ENCODE measurements around the gene SLC25A30.

SLC25A30 gene

GRCh38 chr13:45454204-45454603, 36.0 kb upstream of the SLC25A30 start:
- no peak for TF ChIP-seq REST (IDR thresholded peaks at IDR 0.05; ENCODE audit: insufficient read depth in 1 of 2, low read depth in 2 of 2, low read length in 2 of 2)
- no peak for TF ChIP-seq SIN3A (IDR thresholded peaks at IDR 0.05; ENCODE audit: borderline replicate concordance, insufficient read depth, low read length)
- no peak for TF ChIP-seq TAF1 (IDR thresholded peaks at IDR 0.05; ENCODE audit: borderline replicate concordance, insufficient read depth, low read length)
- TF ChIP-seq POLR2AphosphoS5 (IDR thresholded peaks at IDR 0.05; ENCODE audit: low read depth, low read length): no peak
- no peak for TF ChIP-seq FOXP2 (optimal IDR thresholded peaks at IDR 0.05; ENCODE audit: borderline replicate concordance, extremely low read depth, extremely low read length, insufficient read depth)

DNA sequence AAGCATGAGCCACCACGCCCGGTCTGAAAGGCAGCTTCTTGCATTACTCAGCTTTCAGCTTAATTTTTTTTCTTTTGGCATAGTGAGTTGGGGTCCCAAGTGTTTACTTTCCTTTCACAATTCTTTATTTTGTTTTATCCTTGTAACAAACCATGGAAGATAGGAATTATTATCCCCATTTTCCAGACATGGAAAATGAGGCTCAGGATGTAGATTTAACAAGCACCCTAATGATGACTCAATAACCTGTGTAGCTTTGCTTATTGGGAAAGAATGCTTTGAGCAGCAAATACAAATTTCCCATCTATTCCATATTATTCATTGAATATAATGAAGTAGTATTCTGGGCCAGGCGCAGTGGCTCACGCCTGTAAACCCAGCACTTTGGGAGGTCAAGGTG, 33.1 kb upstream of the SLC25A30 start:
- no peak for TF ChIP-seq SIN3A (IDR thresholded peaks at IDR 0.05; ENCODE audit: borderline replicate concordance, insufficient read depth, low read length)
- no peak for TF ChIP-seq TAF1 (IDR thresholded peaks at IDR 0.05; ENCODE audit: borderline replicate concordance, insufficient read depth, low read length)
- no peak for TF ChIP-seq POLR2AphosphoS5 (IDR thresholded peaks at IDR 0.05; ENCODE audit: low read depth, low read length)
- TF ChIP-seq REST (IDR thresholded peaks at IDR 0.05; ENCODE audit: insufficient read depth in 1 of 2, low read depth in 2 of 2, low read length in 2 of 2): no peak
- TF ChIP-seq FOXP2 (optimal IDR thresholded peaks at IDR 0.05; ENCODE audit: borderline replicate concordance, extremely low read depth, extremely low read length, insufficient read depth): no peak

- TF ChIP-seq REST (IDR thresholded peaks at IDR 0.05; ENCODE audit: insufficient read depth in 1 of 2, low read depth in 2 of 2, low read length in 2 of 2) (no peak), TAF1 (IDR thresholded peaks at IDR 0.05; ENCODE audit: borderline replicate concordance, insufficient read depth, low read length) (no peak), FOXP2 (optimal IDR thresholded peaks at IDR 0.05; ENCODE audit: borderline replicate concordance, extremely low read depth, extremely low read length, insufficient read depth) (no peak), SIN3A (IDR thresholded peaks at IDR 0.05; ENCODE audit: borderline replicate concordance, insufficient read depth, low read length) (no peak), POLR2AphosphoS5 (IDR thresholded peaks at IDR 0.05; ENCODE audit: low read depth, low read length) (no peak)
Measured at GRCh38 chr13:45448965-45449559, 30.9 kb upstream of the SLC25A30 start.

DNA sequence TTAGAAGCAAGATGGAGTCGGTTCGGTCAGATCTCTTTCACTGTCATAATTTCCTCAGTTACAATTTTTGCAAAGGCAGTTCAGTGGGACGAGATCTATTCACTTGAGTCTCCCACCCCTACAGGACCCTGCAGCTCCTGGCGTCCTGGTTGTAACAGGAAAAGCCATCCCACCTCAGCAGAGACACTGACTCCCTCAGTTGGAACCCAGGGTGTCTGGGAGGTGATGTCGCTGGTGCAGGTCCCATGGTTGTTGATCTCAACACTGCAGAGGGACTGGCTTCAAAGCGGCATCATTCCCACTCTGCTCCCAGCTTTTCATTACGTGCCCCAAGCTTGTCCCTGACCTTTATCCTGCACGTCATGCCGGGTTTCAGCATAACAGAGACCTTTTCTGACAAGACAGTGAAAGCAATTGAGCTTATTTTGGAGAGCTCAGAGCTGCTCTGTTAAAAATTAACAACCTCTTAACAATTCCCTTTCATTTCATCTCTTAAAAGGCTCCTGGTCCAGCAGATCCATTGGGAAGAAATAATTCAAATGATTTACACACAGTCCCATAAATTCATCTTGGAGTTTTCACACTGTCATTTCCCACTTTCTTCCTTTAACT, 29.0 kb upstream of the SLC25A30 start:
- TF ChIP-seq POLR2AphosphoS5 (IDR thresholded peaks at IDR 0.05; ENCODE audit: low read depth, low read length): no peak
- TF ChIP-seq REST (IDR thresholded peaks at IDR 0.05; ENCODE audit: insufficient read depth in 1 of 2, low read depth in 2 of 2, low read length in 2 of 2): no peak
- no peak for TF ChIP-seq SIN3A (IDR thresholded peaks at IDR 0.05; ENCODE audit: borderline replicate concordance, insufficient read depth, low read length)
- no peak for TF ChIP-seq TAF1 (IDR thresholded peaks at IDR 0.05; ENCODE audit: borderline replicate concordance, insufficient read depth, low read length)
- no peak for TF ChIP-seq FOXP2 (optimal IDR thresholded peaks at IDR 0.05; ENCODE audit: borderline replicate concordance, extremely low read depth, extremely low read length, insufficient read depth)
